GM12878 (cell line): Measurements from ENCODE around the gene MFSD12. TPM values are rescaled to one million over a fixed set of nuclear protein-coding genes. Genes with fewer than 3 reads are reported as not detected.

Experiments
- ATAC-seq: fragments of 200-7000 bp; cut with Tn5 transposase; 3 replicates; pipeline ENCODE4 v1.9.1; 2020; ENCODE audit warnings: mild to moderate bottlenecking, moderate library complexity
- BruUV-seq: library from RNA; stranded (reverse); fragments of 400-500 nt; replicated peaks from 2 replicates; lab custom pipeline; 2021; lab: Mats Ljungman, UMichigan
- CTCF ChIA-PET: fragments of 300-600 bp; sonication (Branson Sonifier 250); formaldehyde crosslinking; extraction: SDS; loops from one replicate; lab custom pipeline; 2021; ENCODE audit warnings: inconsistent platforms; lab: Yijun Ruan, JAX
- POLR2A ChIA-PET: fragments of 350-600 bp; formaldehyde crosslinking; extraction: SDS; loops from one replicate; lab custom pipeline; 2021; ENCODE audit warnings: inconsistent platforms; lab: Charles Lee
- RAD21 ChIA-PET: fragments of 300-600 bp; sonication (Branson Sonifier 250); formaldehyde crosslinking; loops from one replicate; lab custom pipeline; 2023; ENCODE audit warnings: antibody characterized with exemption; ENCODE audit not compliant: unreplicated experiment; lab: Charles Lee
- SMC1A ChIA-PET: fragments of 300-600 bp; sonication (Branson Sonifier 250); formaldehyde crosslinking; loops from one replicate; lab custom pipeline; 2023; ENCODE audit not compliant: unreplicated experiment, uncharacterized antibody; lab: Charles Lee
- DNase-seq: peaks from one replicate; pipeline ENCODE4 v3.0.0-alpha.2; 2011; ENCODE audit warnings: low read depth, low spot score
- FAIRE-seq: peaks from 3 replicates; lab custom pipeline; 2011; peaks lifted over from hg19 to GRCh38; lab: Jason Lieb, UNC
- H2AFZ ChIP-seq: 2 replicates; pipeline ENCODE4 v1.6.0; 2011; ENCODE audit warnings: low read depth, low read length, control low read depth; ENCODE audit not compliant: control insufficient read depth
- H3K27ac ChIP-seq: 2 replicates; pipeline ENCODE4 v1.5.1; 2011; ENCODE audit warnings: control low read depth; ENCODE audit not compliant: control insufficient read depth, insufficient read depth
- H3K27me3 ChIP-seq, 2 experiments: replicated peaks in 1 of 2; 2 replicates each; pipeline versions ENCODE4 v1.6.0 to v1.6.1; 2011; ENCODE audit warnings: low read length in 1 of 2; ENCODE audit not compliant: control insufficient read depth in 2 of 2, insufficient read depth in 2 of 2
- H3K36me3 ChIP-seq, 2 experiments: 2 replicates each; pipeline ENCODE4 v1.5.1; 2011; ENCODE audit warnings: low read length in 1 of 2; ENCODE audit not compliant: control insufficient read depth in 2 of 2, insufficient read depth in 2 of 2
- H3K4me1 ChIP-seq: 2 replicates; pipeline ENCODE4 v1.6.1; 2011; ENCODE audit warnings: mild to moderate bottlenecking, low read length, moderate library complexity, mixed read lengths; ENCODE audit not compliant: control insufficient read depth, insufficient read depth
- H3K4me2 ChIP-seq: 2 replicates; pipeline ENCODE4 v1.6.0; 2011; ENCODE audit warnings: control low read depth; ENCODE audit not compliant: control insufficient read depth, insufficient read depth
- H3K4me3 ChIP-seq: fragments of 200-600 bp; sonication (generic); 2 replicates; pipeline ENCODE4 v1.5.1; 2016
- H3K79me2 ChIP-seq: 2 replicates; pipeline ENCODE4 v1.6.0; 2011; ENCODE audit warnings: low read length; ENCODE audit not compliant: control insufficient read depth, insufficient read depth
- H3K9ac ChIP-seq: 2 replicates; pipeline ENCODE4 v1.8.0; 2011; ENCODE audit warnings: low read length, control low read depth, mixed read lengths; ENCODE audit not compliant: control insufficient read depth, insufficient read depth
- H3K9me3 ChIP-seq: replicated peaks from 3 replicates; pipeline ENCODE4 v1.5.1; 2011; ENCODE audit warnings: mild to moderate bottlenecking, low read length; ENCODE audit not compliant: control insufficient read depth, insufficient read depth
- H4K20me1 ChIP-seq: 2 replicates; pipeline ENCODE4 v1.6.0; 2011; ENCODE audit not compliant: control insufficient read depth, insufficient read depth
- CREM ChIP-seq: IDR thresholded peaks from 2 replicates; pipeline ENCODE4 v1.6.1; 2014; ENCODE audit warnings: antibody characterized with exemption, low read depth
- JUND ChIP-seq: IDR thresholded peaks from 2 replicates; pipeline ENCODE4 v1.6.1; 2012; ENCODE audit warnings: low read depth, mild to moderate bottlenecking, low read length, improper control_type of control experiment, moderate library complexity
- KLF5 ChIP-seq: fragments of 450-650 bp; IDR thresholded peaks from 2 replicates; pipeline ENCODE4 v1.6.1; 2014; ENCODE audit warnings: mild to moderate bottlenecking; ENCODE audit not compliant: partially characterized antibody
- NR2F1 ChIP-seq: fragments of 450-650 bp; conservative IDR thresholded peaks from 2 replicates; pipeline ENCODE4 v1.6.1; 2017; ENCODE audit warnings: mild to moderate bottlenecking
- POLR2AphosphoS5 ChIP-seq: IDR thresholded peaks from 2 replicates; pipeline ENCODE4 v1.6.1; 2011; ENCODE audit warnings: mild to moderate bottlenecking, low read length, inconsistent platforms
- SIX5 ChIP-seq: IDR thresholded peaks from 2 replicates; pipeline ENCODE4 v1.6.1; 2011; ENCODE audit warnings: mild to moderate bottlenecking, low read depth, low read length, moderate library complexity; ENCODE audit not compliant: severe bottlenecking
- STAT3 ChIP-seq: IDR thresholded peaks from 2 replicates; pipeline ENCODE4 v1.6.1; 2011; ENCODE audit warnings: low read depth, low read length, improper control_type of control experiment
- TCF7 ChIP-seq: IDR thresholded peaks from 2 replicates; pipeline ENCODE4 v1.6.1; 2014; ENCODE audit warnings: antibody characterized with exemption, borderline replicate concordance
- WGBS: methylation state at CpG from one replicate; pipeline ENCODE4 v1.1.6; 2016; ENCODE audit warnings: low lambda C conversion rate; ENCODE audit not compliant: insufficient replicate concordance, insufficient coverage; ENCODE audit errors: missing lambda C conversion rate; 5-methylcytosine and 5-hydroxymethylcytosine counted together
- in situ Hi-C: fragments of 300-500 bp; cut with MboI; formaldehyde crosslinking; loops from 9 replicates; pipeline ENCODE4 v1.14.3; 2018; ENCODE audit warnings: mixed read lengths
- intact Hi-C: fragments of 100-400 bp; cut with micrococcal nuclease; formaldehyde crosslinking; loops from one replicate; pipeline ENCODE4 v1.14.2; 2022; ENCODE audit not compliant: unreplicated experiment
- polyA plus RNA-seq, 11 experiments: library from polyadenylated mRNA; depleted of rRNA in 4 of 11; unstranded in 6 of 11; stranded (reverse) in 5 of 11; fragments of >200 nt; fragmentation: Nextera tagmentation in 4 of 11; fragmentation: Illumina TruSeq in 1 of 11; extraction: Ambion mirVana in 4 of 11; extraction: Trizol in 1 of 11; gene quantifications; 1 replicate in 1 of 11; 2 replicates in 10 of 11; pipeline versions ENCODE4 v1.2.1 to v1.2.3, GENCODE V29; 2011 to 2016; ENCODE audit warnings: inconsistent platforms in 2 of 11, missing spikeins in 2 of 11, low read depth in 1 of 11
- total RNA-seq, 4 experiments: library from RNA; depleted of rRNA in 3 of 4; stranded (reverse); fragments of >200 nt in 3 of 4; fragmentation: Illumina TruSeq in 1 of 4; extraction: Trizol in 1 of 4; gene quantifications; 2 replicates each; pipeline versions ENCODE4 v1.2.1 to v1.2.3, GENCODE V29; 2013 to 2021
- TF ChIP-seq, protein P1 (sequence below): IDR thresholded peaks from 2 replicates; pipeline ENCODE4 v1.6.1; 2011; ENCODE audit warnings: low read depth, mild to moderate bottlenecking, low read length, moderate library complexity, borderline replicate concordance; ENCODE audit errors: extremely low read depth
- TF ChIP-seq, protein P2 (sequence below): fragments of 450-650 bp; IDR thresholded peaks from 2 replicates; pipeline ENCODE4 v1.6.1; 2017; ENCODE audit warnings: mild to moderate bottlenecking, moderate library complexity
- TF ChIP-seq, protein P3 (sequence below): fragments of 150-350 bp; IDR thresholded peaks from 2 replicates; pipeline ENCODE4 v1.6.1; 2016; ENCODE audit warnings: low read depth, low read length
- TF ChIP-seq, protein P4 (sequence below): IDR thresholded peaks from 2 replicates; pipeline ENCODE4 v1.6.1; 2011; ENCODE audit warnings: mild to moderate bottlenecking, low read depth, low read length, moderate library complexity; ENCODE audit not compliant: insufficient replicate concordance
- TF ChIP-seq, protein P5 (sequence below): IDR thresholded peaks from 2 replicates; pipeline ENCODE4 v1.6.1; 2012; ENCODE audit warnings: low read depth, low read length, improper control_type of control experiment

Gene MFSD12
- total and polyA plus RNA-seq, 10 of the 15 experiments (the other 5 are each of a cell fraction or from before 2014, with no cell fraction given): 0.58 to 65.9 (median 16.8) TPM

DNA sequence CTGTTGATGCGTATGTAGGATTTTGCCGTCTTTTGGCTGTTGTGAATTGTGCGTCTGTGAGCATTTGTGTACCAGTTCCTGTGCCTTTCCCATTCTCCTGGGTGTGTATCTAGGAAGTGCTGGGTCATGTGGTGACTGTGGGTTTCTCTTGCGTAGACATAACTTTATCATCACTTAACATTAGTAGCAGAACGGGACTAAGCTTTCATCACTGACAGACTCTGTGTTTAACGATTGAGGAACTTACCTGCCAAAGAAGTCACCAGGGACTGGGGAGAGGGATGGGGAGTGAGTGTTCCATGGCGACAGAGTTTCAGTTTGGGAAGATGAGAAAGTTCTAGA lies 36.3 kb downstream of the MFSD12 start:
- H3K27ac ChIP-seq: no peak overlapping the region
- BruUV-seq: no TSS peak
- WGBS: 92% methylated on average over 7 of the region's 7 CpGs
- TF ChIP-seq, protein P1, sequence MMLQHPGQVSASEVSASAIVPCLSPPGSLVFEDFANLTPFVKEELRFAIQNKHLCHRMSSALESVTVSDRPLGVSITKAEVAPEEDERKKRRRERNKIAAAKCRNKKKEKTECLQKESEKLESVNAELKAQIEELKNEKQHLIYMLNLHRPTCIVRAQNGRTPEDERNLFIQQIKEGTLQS: no peak
- TF ChIP-seq, protein P2, sequence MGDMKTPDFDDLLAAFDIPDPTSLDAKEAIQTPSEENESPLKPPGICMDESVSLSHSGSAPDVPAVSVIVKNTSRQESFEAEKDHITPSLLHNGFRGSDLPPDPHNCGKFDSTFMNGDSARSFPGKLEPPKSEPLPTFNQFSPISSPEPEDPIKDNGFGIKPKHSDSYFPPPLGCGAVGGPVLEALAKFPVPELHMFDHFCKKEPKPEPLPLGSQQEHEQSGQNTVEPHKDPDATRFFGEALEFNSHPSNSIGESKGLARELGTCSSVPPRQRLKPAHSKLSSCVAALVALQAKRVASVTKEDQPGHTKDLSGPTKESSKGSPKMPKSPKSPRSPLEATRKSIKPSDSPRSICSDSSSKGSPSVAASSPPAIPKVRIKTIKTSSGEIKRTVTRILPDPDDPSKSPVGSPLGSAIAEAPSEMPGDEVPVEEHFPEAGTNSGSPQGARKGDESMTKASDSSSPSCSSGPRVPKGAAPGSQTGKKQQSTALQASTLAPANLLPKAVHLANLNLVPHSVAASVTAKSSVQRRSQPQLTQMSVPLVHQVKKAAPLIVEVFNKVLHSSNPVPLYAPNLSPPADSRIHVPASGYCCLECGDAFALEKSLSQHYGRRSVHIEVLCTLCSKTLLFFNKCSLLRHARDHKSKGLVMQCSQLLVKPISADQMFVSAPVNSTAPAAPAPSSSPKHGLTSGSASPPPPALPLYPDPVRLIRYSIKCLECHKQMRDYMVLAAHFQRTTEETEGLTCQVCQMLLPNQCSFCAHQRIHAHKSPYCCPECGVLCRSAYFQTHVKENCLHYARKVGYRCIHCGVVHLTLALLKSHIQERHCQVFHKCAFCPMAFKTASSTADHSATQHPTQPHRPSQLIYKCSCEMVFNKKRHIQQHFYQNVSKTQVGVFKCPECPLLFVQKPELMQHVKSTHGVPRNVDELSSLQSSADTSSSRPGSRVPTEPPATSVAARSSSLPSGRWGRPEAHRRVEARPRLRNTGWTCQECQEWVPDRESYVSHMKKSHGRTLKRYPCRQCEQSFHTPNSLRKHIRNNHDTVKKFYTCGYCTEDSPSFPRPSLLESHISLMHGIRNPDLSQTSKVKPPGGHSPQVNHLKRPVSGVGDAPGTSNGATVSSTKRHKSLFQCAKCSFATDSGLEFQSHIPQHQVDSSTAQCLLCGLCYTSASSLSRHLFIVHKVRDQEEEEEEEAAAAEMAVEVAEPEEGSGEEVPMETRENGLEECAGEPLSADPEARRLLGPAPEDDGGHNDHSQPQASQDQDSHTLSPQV: no peak
- TF ChIP-seq JUND: no peak
- TF ChIP-seq, protein P3, sequence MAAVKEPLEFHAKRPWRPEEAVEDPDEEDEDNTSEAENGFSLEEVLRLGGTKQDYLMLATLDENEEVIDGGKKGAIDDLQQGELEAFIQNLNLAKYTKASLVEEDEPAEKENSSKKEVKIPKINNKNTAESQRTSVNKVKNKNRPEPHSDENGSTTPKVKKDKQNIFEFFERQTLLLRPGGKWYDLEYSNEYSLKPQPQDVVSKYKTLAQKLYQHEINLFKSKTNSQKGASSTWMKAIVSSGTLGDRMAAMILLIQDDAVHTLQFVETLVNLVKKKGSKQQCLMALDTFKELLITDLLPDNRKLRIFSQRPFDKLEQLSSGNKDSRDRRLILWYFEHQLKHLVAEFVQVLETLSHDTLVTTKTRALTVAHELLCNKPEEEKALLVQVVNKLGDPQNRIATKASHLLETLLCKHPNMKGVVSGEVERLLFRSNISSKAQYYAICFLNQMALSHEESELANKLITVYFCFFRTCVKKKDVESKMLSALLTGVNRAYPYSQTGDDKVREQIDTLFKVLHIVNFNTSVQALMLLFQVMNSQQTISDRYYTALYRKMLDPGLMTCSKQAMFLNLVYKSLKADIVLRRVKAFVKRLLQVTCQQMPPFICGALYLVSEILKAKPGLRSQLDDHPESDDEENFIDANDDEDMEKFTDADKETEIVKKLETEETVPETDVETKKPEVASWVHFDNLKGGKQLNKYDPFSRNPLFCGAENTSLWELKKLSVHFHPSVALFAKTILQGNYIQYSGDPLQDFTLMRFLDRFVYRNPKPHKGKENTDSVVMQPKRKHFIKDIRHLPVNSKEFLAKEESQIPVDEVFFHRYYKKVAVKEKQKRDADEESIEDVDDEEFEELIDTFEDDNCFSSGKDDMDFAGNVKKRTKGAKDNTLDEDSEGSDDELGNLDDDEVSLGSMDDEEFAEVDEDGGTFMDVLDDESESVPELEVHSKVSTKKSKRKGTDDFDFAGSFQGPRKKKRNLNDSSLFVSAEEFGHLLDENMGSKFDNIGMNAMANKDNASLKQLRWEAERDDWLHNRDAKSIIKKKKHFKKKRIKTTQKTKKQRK: no peak
- TF ChIP-seq TCF7: no peak
- no peak for TF ChIP-seq SIX5
- TF ChIP-seq, protein P4, sequence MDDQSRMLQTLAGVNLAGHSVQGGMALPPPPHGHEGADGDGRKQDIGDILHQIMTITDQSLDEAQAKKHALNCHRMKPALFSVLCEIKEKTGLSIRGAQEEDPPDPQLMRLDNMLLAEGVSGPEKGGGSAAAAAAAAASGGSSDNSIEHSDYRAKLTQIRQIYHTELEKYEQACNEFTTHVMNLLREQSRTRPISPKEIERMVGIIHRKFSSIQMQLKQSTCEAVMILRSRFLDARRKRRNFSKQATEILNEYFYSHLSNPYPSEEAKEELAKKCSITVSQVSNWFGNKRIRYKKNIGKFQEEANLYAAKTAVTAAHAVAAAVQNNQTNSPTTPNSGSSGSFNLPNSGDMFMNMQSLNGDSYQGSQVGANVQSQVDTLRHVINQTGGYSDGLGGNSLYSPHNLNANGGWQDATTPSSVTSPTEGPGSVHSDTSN: no peak
- no peak for TF ChIP-seq KLF5
- TF ChIP-seq CREM: no peak
- TF ChIP-seq NR2F1: no peak
- no peak for TF ChIP-seq POLR2AphosphoS5
- TF ChIP-seq STAT3: no peak
- TF ChIP-seq, protein P5, sequence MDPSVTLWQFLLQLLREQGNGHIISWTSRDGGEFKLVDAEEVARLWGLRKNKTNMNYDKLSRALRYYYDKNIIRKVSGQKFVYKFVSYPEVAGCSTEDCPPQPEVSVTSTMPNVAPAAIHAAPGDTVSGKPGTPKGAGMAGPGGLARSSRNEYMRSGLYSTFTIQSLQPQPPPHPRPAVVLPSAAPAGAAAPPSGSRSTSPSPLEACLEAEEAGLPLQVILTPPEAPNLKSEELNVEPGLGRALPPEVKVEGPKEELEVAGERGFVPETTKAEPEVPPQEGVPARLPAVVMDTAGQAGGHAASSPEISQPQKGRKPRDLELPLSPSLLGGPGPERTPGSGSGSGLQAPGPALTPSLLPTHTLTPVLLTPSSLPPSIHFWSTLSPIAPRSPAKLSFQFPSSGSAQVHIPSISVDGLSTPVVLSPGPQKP: no peak

More for the DNA sequence above, 36.3 kb downstream of the MFSD12 start:
- Histone ChIP-seq H3K79me2 (peaks cover 3% of the 10 kb centered on the region), H3K9me3 (no peaks in the 10 kb centered on the region), H3K27me3 (no peaks in the 10 kb centered on the region), H4K20me1 (no peaks in the 10 kb centered on the region), H3K9ac (no peak overlapping the region), H3K4me1 (peaks cover 4% of the 10 kb centered on the region; the same call in 1 of the 2 replicates), H3K4me2 (no peak overlapping the region), H2AFZ (no peak overlapping the region), H3K4me3 (no peak overlapping the region), H3K36me3 (peaks cover 3 to 27% of the 10 kb centered on the region in 2 experiments; a peak in 3 of 4 replicates)
- SMC1A ChIA-PET: no interaction called here
- no peak for DNase-seq
- no peak for FAIRE-seq
- intact Hi-C loops: no loop called here
- ATAC-seq: no peak
- POLR2A ChIA-PET: no interaction called here
- in situ Hi-C loops: no loop called here
- RAD21 ChIA-PET: no interaction called here
- CTCF ChIA-PET: interaction anchor here (0.6 kb wide), 1 partner anchor 396 kb away, joined by 3 read pairs; no protein-coding TSS in a partner anchor
